ENCODE measurements around the gene SORBS1.

The SORBS1 gene

GRCh38 chr10:95404462-95404858, 156.7 kb downstream of the SORBS1 start:
- no peak overlapping the region for H3K4me3 ChIP-seq (ENCODE audit: low read length)
- no peak for TF ChIP-seq ZNF274 (IDR thresholded peaks at IDR 0.05; ENCODE audit: low read depth, low read length)

- TF ChIP-seq ZNF274 (IDR thresholded peaks at IDR 0.05; ENCODE audit: low read depth, low read length): no peak
- H3K4me3 ChIP-seq (ENCODE audit: low read length): no peak overlapping the region
These were observed 157.3 kb downstream of the SORBS1 start for GRCh38 chr10:95403700-95404461.

- no peak for TF ChIP-seq ZNF274 (IDR thresholded peaks at IDR 0.05; ENCODE audit: low read depth, low read length)
- H3K4me3 ChIP-seq (ENCODE audit: low read length): no peak overlapping the region
These were observed 159.3 kb downstream of the SORBS1 start for GRCh38 chr10:95401704-95402469.

GRCh38 chr10:95400787-95401186, 160.4 kb downstream of the SORBS1 start:
- TF ChIP-seq ZNF274 (IDR thresholded peaks at IDR 0.05; ENCODE audit: low read depth, low read length): no peak
- no peak overlapping the region for H3K4me3 ChIP-seq (ENCODE audit: low read length)

GRCh38 chr10:95399183-95399582, 162.0 kb downstream of the SORBS1 start:
- TF ChIP-seq ZNF274 (IDR thresholded peaks at IDR 0.05; ENCODE audit: low read depth, low read length): no peak
- no peak overlapping the region for H3K4me3 ChIP-seq (ENCODE audit: low read length)

GRCh38 chr10:95397747-95398146, 163.4 kb downstream of the SORBS1 start:
- H3K4me3 ChIP-seq (ENCODE audit: low read length): no peak overlapping the region
- no peak for TF ChIP-seq ZNF274 (IDR thresholded peaks at IDR 0.05; ENCODE audit: low read depth, low read length)

- no peak overlapping the region for H3K4me3 ChIP-seq (ENCODE audit: low read length)
- no peak for TF ChIP-seq ZNF274 (IDR thresholded peaks at IDR 0.05; ENCODE audit: low read depth, low read length)
These were observed 165.2 kb downstream of the SORBS1 start for GRCh38 chr10:95395947-95396449.

GRCh38 chr10:95394161-95394880, 166.8 kb downstream of the SORBS1 start:
- H3K4me3 ChIP-seq (ENCODE audit: low read length): no peak overlapping the region
- no peak for TF ChIP-seq ZNF274 (IDR thresholded peaks at IDR 0.05; ENCODE audit: low read depth, low read length)

GRCh38 chr10:95392681-95393164, 168.4 kb downstream of the SORBS1 start:
- no peak overlapping the region for H3K4me3 ChIP-seq (ENCODE audit: low read length)
- no peak for TF ChIP-seq ZNF274 (IDR thresholded peaks at IDR 0.05; ENCODE audit: low read depth, low read length)

GRCh38 chr10:95392217-95392584, 169.0 kb downstream of the SORBS1 start:
- H3K4me3 ChIP-seq (ENCODE audit: low read length): no peak overlapping the region
- TF ChIP-seq ZNF274 (IDR thresholded peaks at IDR 0.05; ENCODE audit: low read depth, low read length): no peak

GRCh38 chr10:95391581-95392216, 169.5 kb downstream of the SORBS1 start:
- H3K4me3 ChIP-seq (ENCODE audit: low read length): no peak overlapping the region
- no peak for TF ChIP-seq ZNF274 (IDR thresholded peaks at IDR 0.05; ENCODE audit: low read depth, low read length)

GRCh38 chr10:95391164-95391563, 170.0 kb downstream of the SORBS1 start:
- no peak overlapping the region for H3K4me3 ChIP-seq (ENCODE audit: low read length)
- no peak for TF ChIP-seq ZNF274 (IDR thresholded peaks at IDR 0.05; ENCODE audit: low read depth, low read length)

GRCh38 chr10:95389982-95390381, 171.2 kb downstream of the SORBS1 start:
- H3K4me3 ChIP-seq (ENCODE audit: low read length): no peak overlapping the region
- TF ChIP-seq ZNF274 (IDR thresholded peaks at IDR 0.05; ENCODE audit: low read depth, low read length): no peak

- TF ChIP-seq ZNF274 (IDR thresholded peaks at IDR 0.05; ENCODE audit: low read depth, low read length): no peak
- H3K4me3 ChIP-seq (ENCODE audit: low read length): no peak overlapping the region
These were observed 172.0 kb downstream of the SORBS1 start for GRCh38 chr10:95389176-95389575.

Data from GM08714 (cell line).